Mesenchymal stem cell (in vitro differentiated cells and primary cell): ENCODE results near the gene RDH5.

Experiments
- DNase-seq: peaks from one replicate; pipeline ENCODE4 v3.0.0-alpha.2; 2013
- H2AFZ ChIP-seq: one replicate; pipeline ENCODE4 v1.6.1; 2013; ENCODE audit warnings: low read depth, mild to moderate bottlenecking, control low read depth, inconsistent platforms, low read length, moderate library complexity
- H2AK5ac ChIP-seq: 2 replicates; pipeline ENCODE4 v1.6.1; 2013; ENCODE audit warnings: low read length, moderate library complexity, mild to moderate bottlenecking, inconsistent platforms; ENCODE audit not compliant: severe bottlenecking
- H2BK120ac ChIP-seq: one replicate; pipeline ENCODE4 v1.6.1; 2013; ENCODE audit warnings: low read depth, mild to moderate bottlenecking, inconsistent platforms, low read length, moderate library complexity
- H2BK12ac ChIP-seq, 2 experiments: one replicate each; pipeline ENCODE4 v1.6.1; 2013; ENCODE audit warnings: inconsistent platforms in 2 of 2, low read length in 2 of 2, mild to moderate bottlenecking in 2 of 2, moderate library complexity in 2 of 2, control low read depth in 1 of 2
- H2BK15ac ChIP-seq: one replicate; pipeline ENCODE4 v1.6.1; 2013; ENCODE audit warnings: mild to moderate bottlenecking, low read depth, inconsistent platforms; ENCODE audit not compliant: poor library complexity, severe bottlenecking
- H2BK5ac ChIP-seq: 2 replicates; pipeline ENCODE4 v1.6.1; 2013; ENCODE audit warnings: low read depth, mild to moderate bottlenecking, low read length, control low read depth, inconsistent platforms; ENCODE audit not compliant: poor library complexity, severe bottlenecking
- H3K14ac ChIP-seq, 2 experiments: one replicate each; pipeline ENCODE4 v1.6.1; 2013; ENCODE audit warnings: inconsistent platforms in 2 of 2, low read length in 2 of 2, control low read depth in 1 of 2, mild to moderate bottlenecking in 1 of 2, moderate library complexity in 1 of 2
- H3K18ac ChIP-seq, 2 experiments: one replicate each; pipeline ENCODE4 v1.6.1; 2013; ENCODE audit warnings: inconsistent platforms in 2 of 2, low read length in 2 of 2, control low read depth in 1 of 2, low read depth in 1 of 2, mild to moderate bottlenecking in 1 of 2
- H3K23ac ChIP-seq, 2 experiments: one replicate each; pipeline ENCODE4 v1.6.1; 2013; ENCODE audit warnings: inconsistent platforms in 2 of 2, low read length in 2 of 2, mild to moderate bottlenecking in 2 of 2, moderate library complexity in 2 of 2, control low read depth in 1 of 2
- H3K27ac ChIP-seq: 2 replicates; pipeline ENCODE4 v1.5.1; 2013; ENCODE audit warnings: mild to moderate bottlenecking, moderate library complexity, low read length, control low read depth, inconsistent platforms; ENCODE audit not compliant: poor library complexity, severe bottlenecking
- H3K27me3 ChIP-seq, 2 experiments: 2 replicates each; pipeline versions ENCODE4 v1.6.1 to v1.7.0; 2013; ENCODE audit warnings: low read length in 2 of 2, mild to moderate bottlenecking in 2 of 2, moderate library complexity in 2 of 2, control low read depth in 1 of 2, inconsistent platforms in 1 of 2; ENCODE audit not compliant: control insufficient read depth in 1 of 2, insufficient read depth in 1 of 2
- H3K36me3 ChIP-seq, 2 experiments: 2 replicates each; pipeline versions ENCODE4 v1.6.1 to v1.7.0; 2013; ENCODE audit warnings: low read length in 2 of 2, control low read depth in 1 of 2, inconsistent platforms in 1 of 2, low read depth in 1 of 2, mild to moderate bottlenecking in 1 of 2; ENCODE audit not compliant: insufficient read depth in 2 of 2, control insufficient read depth in 1 of 2
- H3K4ac ChIP-seq, 2 experiments: one replicate each; pipeline ENCODE4 v1.6.1; 2013; ENCODE audit warnings: inconsistent platforms in 2 of 2, low read length in 2 of 2, mild to moderate bottlenecking in 2 of 2, moderate library complexity in 2 of 2, control low read depth in 1 of 2, low read depth in 1 of 2
- H3K4me1 ChIP-seq: 2 replicates; pipeline ENCODE4 v1.6.1; 2013; ENCODE audit warnings: low read depth, low read length, control low read depth; ENCODE audit not compliant: control insufficient read depth, insufficient read depth
- H3K4me2 ChIP-seq: 2 replicates; pipeline ENCODE4 v1.6.1; 2013; ENCODE audit warnings: low read length, mild to moderate bottlenecking, inconsistent platforms; ENCODE audit not compliant: poor library complexity, severe bottlenecking
- H3K4me3 ChIP-seq, 2 experiments: 2 replicates each; pipeline versions ENCODE4 v1.5.1 to v1.7.0; 2013; ENCODE audit warnings: low read length in 2 of 2, mild to moderate bottlenecking in 2 of 2, control low read depth in 1 of 2, low read depth in 1 of 2; ENCODE audit not compliant: insufficient read depth in 1 of 2
- H3K79me1 ChIP-seq: replicated peaks from 2 replicates; pipeline ENCODE4 v1.6.1; 2013; ENCODE audit warnings: mild to moderate bottlenecking, control low read depth, low read length, inconsistent platforms; ENCODE audit not compliant: poor library complexity, severe bottlenecking
- H3K9ac ChIP-seq: 2 replicates; pipeline ENCODE4 v1.7.0; 2013; ENCODE audit warnings: mild to moderate bottlenecking, low read length, moderate library complexity
- H3K9me3 ChIP-seq: 2 replicates; pipeline ENCODE4 v1.7.0; 2013; ENCODE audit warnings: mild to moderate bottlenecking, low read length; ENCODE audit not compliant: control insufficient read depth
- H4K8ac ChIP-seq: one replicate; pipeline ENCODE4 v1.6.1; 2013; ENCODE audit warnings: inconsistent platforms, mild to moderate bottlenecking, low read length, moderate library complexity
- H4K91ac ChIP-seq: one replicate; pipeline ENCODE4 v1.6.1; 2013; ENCODE audit warnings: mild to moderate bottlenecking, low read length, inconsistent platforms
- WGBS: methylation state at CpG from one replicate; pipeline ENCODE4 v1.1.7; 2013; ENCODE audit warnings: mixed read lengths; 5-methylcytosine and 5-hydroxymethylcytosine counted together

Gene RDH5

GRCh38 chr12:55698965-55699364, 21.2 kb upstream of the RDH5 start:
- H3K36me3 ChIP-seq, result peaks cover 0 to 71% of the 10 kb centered on the region in 2 experiments
- no peak overlapping the region for H3K9ac ChIP-seq
- H3K4me1 ChIP-seq, result peaks cover 6% of the 10 kb centered on the region
- H2AFZ ChIP-seq, result no peak overlapping the region
- H2BK5ac ChIP-seq, result no peak overlapping the region
- no peak overlapping the region for H3K23ac ChIP-seq
- no peak for DNase-seq
- no peak overlapping the region for H3K4me3 ChIP-seq
- no peak overlapping the region for H2BK15ac ChIP-seq
- H3K4ac ChIP-seq, result no peak overlapping the region
- no CpG with 5 or more reads among the region's 1 CpG for WGBS
- H3K4me2 ChIP-seq, result no peak overlapping the region
- H3K9me3 ChIP-seq, result no peaks in the 10 kb centered on the region
- H3K18ac ChIP-seq, result no peak overlapping the region
- no peak overlapping the region for H2BK12ac ChIP-seq
- H4K8ac ChIP-seq, result no peak overlapping the region
- no peak overlapping the region for H4K91ac ChIP-seq
- no peak overlapping the region for H3K14ac ChIP-seq
- H3K79me1 ChIP-seq, result no peaks in the 10 kb centered on the region
- H2BK120ac ChIP-seq, result no peak overlapping the region
- no peak overlapping the region for H2AK5ac ChIP-seq
- no peak overlapping the region for H3K27ac ChIP-seq
- peaks cover 0 to 26% of the 10 kb centered on the region in 2 experiments for H3K27me3 ChIP-seq

GRCh38 chr12:55699471-55700055, 20.6 kb upstream of the RDH5 start:
- Histone ChIP-seq H3K4me3 (no peak overlapping the region), H2BK5ac (no peak overlapping the region), H3K4me1 (peaks cover 6% of the 10 kb centered on the region), H2BK12ac (no peak overlapping the region), H4K8ac (no peak overlapping the region), H2AFZ (no peak overlapping the region), H2BK15ac (no peak overlapping the region), H3K9me3 (no peaks in the 10 kb centered on the region), H3K36me3 (peaks cover 0 to 65% of the 10 kb centered on the region in 2 experiments), H3K79me1 (no peaks in the 10 kb centered on the region), H3K9ac (no peak overlapping the region), H4K91ac (no peak overlapping the region), H3K27me3 (peaks cover 0 to 26% of the 10 kb centered on the region in 2 experiments), H2AK5ac (no peak overlapping the region), H3K4me2 (no peak overlapping the region), H3K14ac (no peak overlapping the region), H3K23ac (no peak overlapping the region), H3K27ac (no peak overlapping the region), H3K18ac (no peak overlapping the region), H2BK120ac (no peak overlapping the region), H3K4ac (no peak overlapping the region)
- 65% methylated on average over 5 of the region's 5 CpGs for WGBS
- no peak for DNase-seq

GRCh38 chr12:55700255-55701018, 19.8 kb upstream of the RDH5 start:
- Histone ChIP-seq H2BK15ac (no peak overlapping the region), H3K27me3 (peaks cover 0 to 33% of the 10 kb centered on the region in 2 experiments), H3K27ac (no peak overlapping the region), H2AFZ (no peak overlapping the region), H3K14ac (peak overlapping the region in 1 of 2 experiments; percentile 49), H3K4me1 (peaks cover 6% of the 10 kb centered on the region), H2BK12ac (no peak overlapping the region), H3K9ac (no peak overlapping the region), H2AK5ac (no peak overlapping the region), H3K18ac (no peak overlapping the region), H2BK120ac (no peak overlapping the region), H2BK5ac (no peak overlapping the region), H3K23ac (no peak overlapping the region), H3K4me2 (no peak overlapping the region), H4K91ac (no peak overlapping the region), H4K8ac (no peak overlapping the region), H3K4me3 (no peak overlapping the region), H3K4ac (no peak overlapping the region), H3K79me1 (no peaks in the 10 kb centered on the region), H3K36me3 (peaks cover 0 to 56% of the 10 kb centered on the region in 2 experiments), H3K9me3 (no peaks in the 10 kb centered on the region)
- WGBS, result 91% methylated on average over 20 of the region's 21 CpGs
- no peak for DNase-seq

DNA sequence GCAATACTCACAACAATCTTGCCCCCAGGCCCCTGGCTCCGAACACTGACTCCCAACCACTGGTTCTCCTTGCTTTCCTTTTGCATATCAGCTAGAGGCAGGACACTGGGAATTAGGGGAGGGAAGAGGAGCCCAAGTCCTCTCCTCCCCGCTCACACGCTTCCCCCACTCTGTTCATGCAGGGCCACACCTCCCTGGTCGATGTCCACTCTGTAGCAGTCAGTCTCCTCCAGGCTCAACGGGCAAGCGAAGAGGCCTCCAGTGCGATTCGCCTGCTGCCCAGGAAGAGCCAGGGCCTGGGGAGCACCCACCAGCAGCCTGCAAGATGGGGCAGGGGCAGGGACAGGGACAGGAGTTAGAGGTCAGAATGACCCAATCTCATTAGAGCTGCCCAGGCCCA, 17.3 kb upstream of the RDH5 start:
- no peak overlapping the region for H3K4me2 ChIP-seq
- no peak overlapping the region for H3K18ac ChIP-seq
- no peak overlapping the region for H3K14ac ChIP-seq
- no peaks in the 10 kb centered on the region for H3K9me3 ChIP-seq
- H2BK120ac ChIP-seq, result no peak overlapping the region
- H2AK5ac ChIP-seq, result no peak overlapping the region
- no peak overlapping the region for H2BK12ac ChIP-seq
- H3K4me3 ChIP-seq, result no peak overlapping the region
- H2BK15ac ChIP-seq, result no peak overlapping the region
- peaks cover 0 to 43% of the 10 kb centered on the region in 2 experiments for H3K27me3 ChIP-seq
- H3K27ac ChIP-seq, result no peak overlapping the region
- no peak overlapping the region for H2AFZ ChIP-seq
- H3K4me1 ChIP-seq, result peaks cover 14% of the 10 kb centered on the region
- H4K91ac ChIP-seq, result no peak overlapping the region
- H3K4ac ChIP-seq, result no peak overlapping the region
- no peak overlapping the region for H4K8ac ChIP-seq
- no peak overlapping the region for H3K23ac ChIP-seq
- no peak overlapping the region for H2BK5ac ChIP-seq
- no peak for DNase-seq
- no peaks in the 10 kb centered on the region for H3K79me1 ChIP-seq
- WGBS, result 96% methylated on average over 6 of the region's 8 CpGs
- peaks cover 0 to 32% of the 10 kb centered on the region in 2 experiments for H3K36me3 ChIP-seq
- no peak overlapping the region for H3K9ac ChIP-seq
